DOHH2 (cell line): ENCODE measurements around the gene LRRTM4.

Experiments used
- CTCF ChIP-seq: fragments of 200-600 bp; sonication (generic); IDR thresholded peaks from one replicate; pipeline ENCODE4 v1.5.1; 2014; ENCODE audit warnings: antibody characterized with exemption, mild to moderate bottlenecking, low read depth, low read length; ENCODE audit not compliant: poor library complexity, severe bottlenecking
- EZH2phosphoT487 ChIP-seq: fragments of 200-600 bp; sonication (generic); IDR thresholded peaks from 2 replicates; pipeline ENCODE4 v1.6.1; 2017; ENCODE audit warnings: borderline replicate concordance, mild to moderate bottlenecking, antibody characterized with exemption, low read length, moderate library complexity, mixed read lengths

- TF ChIP-seq CTCF = no peak
- no peak for TF ChIP-seq EZH2phosphoT487
These were observed 709.1 kb downstream of the LRRTM4 start for GRCh38 chr2:76813084-76813483.
